HL-60 (cell line): ENCODE results near the gene TAL1.

Experiments used
- DNase-seq, 2 experiments: peaks; one replicate each; pipeline ENCODE4 v3.0.0-alpha.2; 2010 to 2020; ENCODE audit warnings: low read depth in 1 of 2, low spot score in 1 of 2
- H3K27ac ChIP-seq: fragments of 250-450 bp; sonication (Bioruptor Pico); replicated peaks from 2 replicates; pipeline ENCODE4 v1.5.1; 2020; ENCODE audit warnings: mild to moderate bottlenecking, moderate library complexity
- H3K27me3 ChIP-seq: fragments of 250-450 bp; sonication (Bioruptor Pico); 2 replicates; pipeline ENCODE4 v1.5.1; 2021; ENCODE audit warnings: mild to moderate bottlenecking, moderate library complexity; ENCODE audit not compliant: insufficient read depth, poor library complexity, severe bottlenecking
- H3K4me3 ChIP-seq: replicated peaks from 2 replicates; pipeline ENCODE4 v1.5.1; 2011; ENCODE audit warnings: mild to moderate bottlenecking, control low read depth, low read length; ENCODE audit not compliant: insufficient read depth
- CTCF ChIP-seq: IDR thresholded peaks from one replicate; pipeline ENCODE4 v1.5.1; 2011; ENCODE audit warnings: low read length, control low read depth, inconsistent platforms; ENCODE audit not compliant: insufficient read depth
- GABPA ChIP-seq: IDR thresholded peaks from 2 replicates; pipeline ENCODE4 v1.6.1; 2012; ENCODE audit warnings: low read depth
- POLR2AphosphoS5 ChIP-seq: IDR thresholded peaks from 2 replicates; pipeline ENCODE4 v1.6.1; 2012; ENCODE audit warnings: low read depth
- REST ChIP-seq: IDR thresholded peaks from 2 replicates; pipeline ENCODE4 v1.6.1; 2012; ENCODE audit warnings: low read depth; ENCODE audit not compliant: insufficient replicate concordance
- SPI1 ChIP-seq: IDR thresholded peaks from 2 replicates; pipeline ENCODE4 v1.6.1; 2012; ENCODE audit warnings: low read depth, mild to moderate bottlenecking, borderline replicate concordance

TAL1 gene

GRCh38 chr1:47262787-47263413 lies 30.9 kb upstream of the TAL1 start:
- peak; percentile 23 to 47 for DNase-seq
- TF ChIP-seq CTCF (peak; percentile 56), SPI1 (no peak)
- H3K4me3 ChIP-seq = no peak overlapping the region
- no peak overlapping the region for H3K27ac ChIP-seq
- no peaks in the 10 kb centered on the region for H3K27me3 ChIP-seq

- H3K4me3 ChIP-seq = no peak overlapping the region
- no peaks in the 10 kb centered on the region for H3K27me3 ChIP-seq
- H3K27ac ChIP-seq = no peak overlapping the region
- DNase-seq = no peak
- no peak for TF ChIP-seq GABPA
- no peak for TF ChIP-seq CTCF
- no peak for TF ChIP-seq POLR2AphosphoS5
Measured at GRCh38 chr1:47257224-47257623, 25.2 kb upstream of the TAL1 start.

- TF ChIP-seq GABPA = no peak
- no peak for TF ChIP-seq CTCF
- TF ChIP-seq REST = no peak
- no peak for TF ChIP-seq POLR2AphosphoS5
- no peak for TF ChIP-seq SPI1
- no peak overlapping the region for H3K27ac ChIP-seq
- no peak for DNase-seq
- no peak overlapping the region for H3K4me3 ChIP-seq
- no peaks in the 10 kb centered on the region for H3K27me3 ChIP-seq
Measured at GRCh38 chr1:47252795-47253194, 20.8 kb upstream of the TAL1 start.

GRCh38 chr1:47252369-47252768 lies 20.3 kb upstream of the TAL1 start:
- Histone ChIP-seq H3K4me3 (no peak overlapping the region), H3K27me3 (no peaks in the 10 kb centered on the region), H3K27ac (no peak overlapping the region)
- no peak for TF ChIP-seq SPI1
- no peak for TF ChIP-seq GABPA
- no peak for TF ChIP-seq CTCF
- no peak for TF ChIP-seq REST
- no peak for DNase-seq
